GM18502 (cell line): ENCODE data around the gene PBX1.

Experiments used
- ATAC-seq: cut with Tn5 transposase; IDR thresholded peaks from one replicate; pipeline ENCODE4 v1.9.1; 2021; ENCODE audit warnings: mild to moderate bottlenecking; ENCODE audit not compliant: unreplicated experiment, poor library complexity

PBX1 gene

GRCh38 chr1:164688791-164689190 lies 129.8 kb downstream of the PBX1 start:
- ATAC-seq: no peak

DNA sequence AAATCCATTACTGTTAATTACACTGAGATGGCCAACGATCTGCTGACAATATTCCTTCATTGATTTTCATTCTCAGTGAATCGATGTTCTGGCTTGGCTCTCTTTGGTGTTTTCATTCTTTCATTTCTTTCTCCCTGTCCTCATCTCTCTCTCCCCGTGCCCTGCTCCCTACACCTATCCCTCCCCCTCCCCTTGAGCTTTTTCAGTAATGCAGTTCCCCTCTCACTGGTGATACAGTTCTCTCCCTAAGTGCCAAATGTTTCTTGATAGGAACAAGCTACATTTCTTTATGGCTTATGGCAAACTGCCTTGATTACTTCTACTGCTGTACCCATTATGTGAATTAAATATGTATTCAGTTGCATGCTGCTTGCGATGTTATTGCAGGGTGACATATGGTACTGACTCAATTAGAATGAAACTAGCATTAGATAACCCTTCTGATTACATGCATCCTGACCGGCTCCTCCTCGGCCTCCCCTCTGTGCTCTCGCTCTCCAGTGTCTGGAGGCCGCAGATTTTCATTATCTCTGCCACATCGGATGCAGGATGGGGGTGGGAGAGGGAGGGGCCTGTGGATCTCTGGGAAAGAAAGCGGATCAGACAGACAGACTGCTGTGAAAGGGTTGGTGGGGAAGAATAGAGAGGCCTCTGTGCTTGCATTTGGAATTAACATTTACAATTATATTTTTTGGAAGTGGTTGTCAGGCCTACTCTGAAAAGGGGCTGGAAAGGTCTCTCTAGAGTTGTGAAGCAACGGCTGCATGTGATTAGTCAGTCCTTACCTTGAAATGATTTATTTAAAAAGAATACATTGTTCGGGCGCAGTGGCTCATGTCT lies 130.9 kb downstream of the PBX1 start:
- ATAC-seq: no peak

- ATAC-seq: no peak
These were observed 133.4 kb downstream of the PBX1 start for GRCh38 chr1:164692420-164692819.

- no peak for ATAC-seq
These were observed 134.8 kb downstream of the PBX1 start for GRCh38 chr1:164693564-164694359.

GRCh38 chr1:164694505-164694904 lies 135.5 kb downstream of the PBX1 start:
- no peak for ATAC-seq

- ATAC-seq: no peak
These were observed 137.1 kb downstream of the PBX1 start for GRCh38 chr1:164695956-164696665.

DNA sequence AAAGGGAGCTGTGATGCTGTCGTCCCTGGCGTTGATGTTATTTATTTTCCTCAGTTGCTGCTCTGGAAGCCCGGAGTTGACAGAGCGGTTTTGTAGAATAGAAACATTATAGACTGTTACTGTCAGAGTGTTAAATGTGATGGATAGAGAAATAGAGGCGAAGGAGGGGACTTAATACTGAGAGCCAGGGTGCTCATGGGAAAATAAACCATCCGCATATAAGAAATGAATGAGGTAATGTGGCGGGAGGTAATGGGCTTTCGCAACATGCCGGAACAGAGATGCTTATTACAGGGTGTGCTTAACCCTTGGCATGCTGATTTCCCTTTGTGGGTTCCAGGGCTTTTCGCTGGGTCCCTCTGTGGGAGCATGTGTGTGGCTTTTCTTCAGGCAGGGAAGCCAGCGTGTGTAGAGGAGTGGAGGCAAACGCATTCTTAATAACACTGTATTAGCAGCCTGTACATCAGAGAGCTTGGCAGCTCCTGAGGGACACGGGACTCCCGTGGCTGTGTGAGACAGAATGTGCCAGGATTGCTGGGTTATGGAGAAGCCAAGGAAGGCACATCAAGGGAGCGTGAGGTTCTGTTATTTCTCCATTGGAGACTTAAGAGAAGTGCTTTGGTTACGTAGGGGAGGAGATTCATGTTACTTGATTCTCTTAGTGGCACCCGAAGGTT lies 141.0 kb downstream of the PBX1 start:
- no peak for ATAC-seq

GRCh38 chr1:164700683-164701082 lies 141.7 kb downstream of the PBX1 start:
- ATAC-seq: no peak

DNA sequence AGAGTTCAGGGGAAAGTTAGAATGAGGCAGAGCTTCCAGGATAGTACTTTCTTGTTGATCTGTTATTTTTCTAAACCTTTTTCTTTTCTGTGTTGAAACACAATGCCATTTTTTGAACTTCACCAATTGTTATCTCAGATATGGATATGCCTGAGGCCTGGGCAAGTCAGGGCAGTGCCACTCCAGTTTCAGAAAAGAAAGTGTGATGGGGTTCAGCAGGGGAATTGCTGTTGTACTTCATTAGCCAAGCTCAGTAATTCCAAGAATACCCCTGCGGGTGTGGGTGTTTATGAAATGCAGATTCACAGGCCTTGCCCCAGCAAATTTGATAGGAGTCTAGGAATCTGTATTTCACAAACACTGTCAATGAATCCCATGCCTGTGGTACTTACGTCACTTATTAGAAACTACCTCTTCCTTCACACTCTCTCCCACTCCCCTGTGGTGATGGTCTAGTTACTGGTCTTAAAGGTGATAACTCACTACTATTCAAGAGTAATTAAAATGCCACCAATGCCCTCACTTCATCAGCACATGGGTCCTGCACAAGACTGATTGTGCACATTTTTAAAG lies 142.3 kb downstream of the PBX1 start:
- ATAC-seq: no peak

DNA sequence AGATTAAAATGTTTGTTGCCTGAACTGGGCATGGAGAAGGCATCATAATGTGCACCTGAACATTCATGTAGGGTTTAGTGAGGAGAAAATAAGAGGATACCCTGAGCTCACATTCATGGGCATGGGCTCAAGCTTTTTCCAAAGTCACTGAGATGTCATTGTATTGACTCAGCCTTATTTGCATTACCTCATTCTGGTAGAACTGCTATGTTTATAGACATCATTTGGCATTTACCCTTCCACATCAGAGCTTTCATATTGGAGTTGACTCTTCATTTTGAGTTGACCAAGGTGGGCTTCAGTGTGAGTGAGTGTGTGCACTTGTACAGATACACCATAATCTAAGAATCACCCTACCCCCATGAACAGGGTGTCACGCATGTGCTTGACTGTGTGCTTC lies 143.2 kb downstream of the PBX1 start:
- no peak for ATAC-seq

- no peak for ATAC-seq
These were observed 143.7 kb downstream of the PBX1 start for GRCh38 chr1:164702664-164703063.

- no peak for ATAC-seq
These were observed 144.5 kb downstream of the PBX1 start for GRCh38 chr1:164703463-164703862.

GRCh38 chr1:164703960-164704411 lies 145.0 kb downstream of the PBX1 start:
- no peak for ATAC-seq

DNA sequence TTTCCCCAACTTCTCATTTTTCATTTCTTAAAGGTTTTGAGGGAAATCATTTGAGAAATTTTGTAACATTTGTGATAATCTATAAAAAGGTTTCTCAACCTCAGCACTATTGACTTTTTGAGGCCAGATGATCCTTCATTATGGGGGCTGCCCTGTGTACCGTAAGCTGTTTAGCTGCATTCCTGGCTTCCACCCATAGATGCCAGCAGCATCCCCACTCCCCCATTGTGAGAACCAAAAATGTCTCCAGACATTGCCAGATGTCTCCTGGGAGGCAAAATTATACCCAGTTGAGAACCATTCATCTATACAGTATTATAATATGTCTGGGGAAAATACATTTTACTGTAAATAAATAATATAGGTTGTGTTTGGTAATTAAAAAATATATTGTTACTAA lies 146.0 kb downstream of the PBX1 start:
- ATAC-seq: no peak

DNA sequence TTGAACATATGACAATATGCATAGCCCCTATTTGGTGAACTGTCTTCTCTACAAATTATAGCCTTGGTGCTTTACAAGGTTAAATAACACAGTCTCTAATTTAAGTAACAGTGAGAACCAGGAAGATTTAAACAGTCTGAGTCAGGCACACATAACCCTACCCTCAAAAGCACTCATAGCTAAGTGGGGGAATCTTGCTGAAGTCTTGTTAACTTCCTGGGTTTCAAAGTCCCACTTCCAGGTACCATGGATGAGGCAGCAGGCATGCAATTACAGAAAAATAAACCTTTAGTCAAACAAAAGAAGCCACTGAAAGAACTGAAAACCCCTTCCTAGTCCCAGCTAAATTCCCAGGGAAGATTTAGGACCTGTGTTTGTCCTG lies 147.6 kb downstream of the PBX1 start:
- no peak for ATAC-seq

DNA sequence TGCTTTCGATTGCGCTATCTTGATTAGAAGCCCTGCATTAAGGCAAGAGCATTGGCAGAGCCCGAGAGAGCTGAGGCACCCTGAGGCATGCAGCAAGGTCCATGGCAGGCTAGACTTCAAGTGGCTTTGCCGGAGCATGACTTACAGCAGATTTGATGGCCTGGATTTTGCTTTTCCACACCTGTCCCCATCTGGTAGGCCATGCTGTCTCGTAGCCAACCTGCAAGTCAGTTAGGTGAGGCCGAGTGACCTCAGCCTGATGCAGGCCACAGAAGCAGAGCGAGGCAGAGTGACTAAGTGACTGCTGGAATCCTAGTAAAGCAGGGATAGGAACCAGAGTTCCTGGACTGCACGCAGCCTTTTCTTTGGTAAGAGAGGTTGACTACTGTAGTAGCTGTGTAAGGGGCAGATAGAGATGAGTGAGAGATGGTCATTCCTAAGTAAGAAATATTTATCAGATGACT lies 148.9 kb downstream of the PBX1 start:
- no peak for ATAC-seq

DNA sequence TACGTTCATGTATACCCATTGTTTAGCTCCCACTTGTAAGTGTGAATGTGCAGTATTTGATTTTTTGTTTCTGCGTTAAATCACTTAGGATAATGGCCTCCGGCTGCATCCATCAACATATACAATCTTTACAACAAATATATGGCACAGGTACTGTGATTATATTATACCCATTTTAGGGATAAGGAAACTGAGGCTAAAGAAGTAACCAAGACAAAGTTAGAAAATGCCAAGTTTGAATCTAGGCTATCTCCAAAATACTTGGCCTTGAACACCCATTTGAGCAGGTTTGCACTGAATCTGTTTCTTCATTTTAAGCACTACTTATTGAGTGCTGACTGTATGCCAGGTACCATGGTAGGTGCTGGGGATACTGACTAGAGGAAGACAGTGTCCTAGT lies 149.6 kb downstream of the PBX1 start:
- ATAC-seq: no peak

GRCh38 chr1:164709126-164709525 lies 150.1 kb downstream of the PBX1 start:
- ATAC-seq: no peak

DNA sequence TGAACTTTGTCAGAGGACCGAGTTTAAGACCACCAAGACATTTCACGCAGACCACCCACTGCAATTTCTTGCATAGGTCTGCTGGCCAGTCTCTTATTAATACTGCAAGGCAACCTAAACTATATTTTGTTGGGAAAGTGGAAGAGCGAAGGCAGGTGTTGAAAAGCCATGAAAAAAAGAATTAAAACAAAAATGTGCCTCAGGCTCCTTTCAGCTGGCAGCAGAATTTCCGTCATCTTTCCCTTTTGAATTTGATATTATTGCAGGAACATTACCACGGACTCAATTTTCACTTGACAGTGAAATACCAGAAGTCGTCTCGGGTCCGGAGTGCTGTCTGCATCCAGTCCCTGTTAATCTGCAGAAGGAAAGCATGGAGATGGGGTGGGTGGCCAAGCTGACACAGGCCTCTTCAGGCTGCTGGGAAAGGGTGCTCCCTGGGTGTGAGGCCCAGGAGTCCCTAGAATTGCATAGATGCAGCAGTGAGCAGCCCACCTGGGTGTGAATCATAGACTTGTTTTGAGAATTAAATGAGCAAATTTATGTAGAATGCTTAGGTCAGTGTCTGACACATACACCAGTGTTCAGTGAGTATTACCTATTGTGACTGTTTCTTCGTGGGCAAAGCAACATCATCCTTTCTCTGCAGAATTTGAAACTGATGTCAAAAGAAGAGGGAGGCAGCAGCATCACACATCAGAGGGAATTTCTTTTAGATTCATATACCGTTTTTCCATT lies 150.7 kb downstream of the PBX1 start:
- ATAC-seq: no peak
